Lung microvascular endothelial cell (primary cell): ENCODE results near the gene PRKD1. TPM values are rescaled to one million over a fixed set of nuclear protein-coding genes. Genes with fewer than 3 reads are reported as not detected.
A peak's percentile ranks its signal among the peaks of the same experiment; 100 is the strongest.
"Not testable (repeated sequence)": the region's sequence is repeated elsewhere in the genome, so short reads cannot be mapped to it uniquely, and the experiment has no call there.

Experiments used
- DNase-seq, 2 donors: peaks; one replicate each; pipeline versions ENCODE4 v3.0.0 to v3.0.0-alpha.2; 2010; ENCODE audit warnings: low read depth in 2 of 2
- total RNA-seq: library from RNA; depleted of rRNA; stranded (reverse); fragments of >200 nt; gene quantifications from 2 replicates; pipeline ENCODE4 v1.2.1, GENCODE V29; 2014

PRKD1 gene
- total RNA-seq, 1 donor from 2014 or later, result 8.5 TPM

GRCh38 chr14:29900609-29901350 is 26.9 kb downstream of the PRKD1 start:
- DNase-seq, result no peak

DNA sequence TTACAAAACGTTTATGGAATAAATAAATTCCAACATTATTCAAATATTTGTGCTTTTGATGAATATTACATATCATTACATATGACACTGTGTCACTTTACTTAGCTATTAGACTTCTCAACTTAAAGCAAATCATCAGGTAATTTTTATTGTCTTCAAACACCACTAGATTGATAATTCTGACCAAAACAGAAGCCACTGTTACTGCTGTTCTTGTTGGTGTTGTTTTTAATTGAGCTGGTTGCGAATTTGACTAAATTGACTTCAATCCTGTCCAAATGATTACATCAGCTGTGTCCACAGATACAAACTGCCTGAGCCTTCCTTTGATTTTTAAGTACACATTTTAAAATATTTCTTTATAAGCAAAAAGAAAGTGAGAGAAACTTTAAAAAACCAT is 29.2 kb downstream of the PRKD1 start:
- DNase-seq, result no peak

DNA sequence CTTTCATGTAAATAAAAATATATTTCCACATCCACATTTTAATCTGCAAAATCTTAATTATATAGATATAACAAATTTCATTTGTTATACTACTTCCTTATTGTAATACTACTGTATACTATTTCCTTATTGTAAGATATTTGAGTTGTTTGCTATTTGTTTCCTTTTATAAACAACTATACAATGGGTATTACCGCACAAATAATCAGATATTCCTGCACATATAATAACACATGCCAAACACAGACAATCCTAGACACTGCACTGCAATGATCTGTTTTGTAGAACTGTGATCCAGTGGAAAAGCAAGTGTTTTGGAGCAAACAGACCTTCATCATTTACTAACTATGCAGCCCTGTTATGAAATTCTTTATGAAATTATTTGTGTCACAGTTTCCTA is 30.5 kb downstream of the PRKD1 start:
- no peak for DNase-seq

GRCh38 chr14:29896354-29896821 is 31.3 kb downstream of the PRKD1 start:
- no peak for DNase-seq

DNA sequence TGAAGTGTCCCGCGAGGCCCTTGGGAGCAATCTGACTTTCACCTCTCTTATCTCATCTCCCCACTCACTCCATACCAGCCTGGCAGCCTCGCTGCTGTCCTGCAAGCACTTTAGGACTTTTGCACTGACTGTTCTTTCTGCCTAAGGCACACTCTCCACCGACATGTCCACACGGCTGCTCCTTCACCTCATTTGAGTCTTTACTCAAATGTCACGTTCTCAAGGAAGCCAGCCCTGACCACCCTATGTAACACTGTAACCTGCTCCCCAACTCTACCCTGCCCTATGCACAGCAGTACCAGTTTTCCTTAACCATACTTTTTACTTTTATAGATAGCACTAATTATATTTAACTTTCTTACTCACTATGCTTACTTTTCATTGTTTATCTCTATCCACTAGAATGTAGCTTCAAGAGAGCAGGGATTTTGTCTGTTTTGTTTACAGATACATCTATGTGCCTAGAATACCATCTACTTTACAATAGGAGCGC is 32.0 kb downstream of the PRKD1 start:
- no peak for DNase-seq

GRCh38 chr14:29893989-29894388 is 33.7 kb downstream of the PRKD1 start:
- DNase-seq, result no peak

DNA sequence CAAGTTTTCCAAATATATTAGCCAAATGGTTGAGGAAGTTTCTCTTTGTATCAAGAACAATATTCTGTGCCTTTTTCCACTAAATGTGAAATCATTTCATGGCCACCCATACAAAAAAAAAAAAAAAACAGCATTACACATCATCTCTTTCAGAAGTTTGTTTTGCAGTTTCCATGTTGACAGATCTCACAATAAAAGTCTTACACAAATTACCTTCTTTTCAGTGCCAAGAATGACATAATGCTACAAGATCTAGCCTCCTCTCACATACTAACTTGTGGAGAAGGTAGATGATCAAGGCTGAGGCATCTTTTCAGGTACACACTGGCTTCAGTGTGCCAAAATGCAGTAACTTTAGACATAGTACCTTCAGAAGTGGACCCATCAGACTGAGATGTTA is 35.3 kb downstream of the PRKD1 start:
- DNase-seq, result peak in 1 of 2 donors; percentile 20

DNA sequence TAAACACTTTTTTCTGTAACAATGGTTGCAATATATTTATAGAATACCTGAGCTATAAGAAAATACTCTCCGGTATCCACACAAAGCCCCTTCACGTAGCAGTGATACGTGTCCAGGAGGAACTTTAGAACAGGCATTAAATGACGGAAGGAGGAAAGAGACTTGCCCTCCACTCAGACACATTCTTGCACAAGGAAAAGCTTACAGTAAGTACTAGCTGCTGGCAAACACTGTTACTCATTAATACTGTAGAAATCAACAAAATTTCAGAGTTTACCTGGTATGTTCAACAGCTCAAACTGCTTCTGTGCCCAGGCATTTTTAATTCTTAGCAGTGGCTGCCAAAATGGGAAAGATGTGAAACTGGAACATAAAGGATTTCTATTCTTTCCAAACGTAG is 41.7 kb downstream of the PRKD1 start:
- no peak for DNase-seq

DNA sequence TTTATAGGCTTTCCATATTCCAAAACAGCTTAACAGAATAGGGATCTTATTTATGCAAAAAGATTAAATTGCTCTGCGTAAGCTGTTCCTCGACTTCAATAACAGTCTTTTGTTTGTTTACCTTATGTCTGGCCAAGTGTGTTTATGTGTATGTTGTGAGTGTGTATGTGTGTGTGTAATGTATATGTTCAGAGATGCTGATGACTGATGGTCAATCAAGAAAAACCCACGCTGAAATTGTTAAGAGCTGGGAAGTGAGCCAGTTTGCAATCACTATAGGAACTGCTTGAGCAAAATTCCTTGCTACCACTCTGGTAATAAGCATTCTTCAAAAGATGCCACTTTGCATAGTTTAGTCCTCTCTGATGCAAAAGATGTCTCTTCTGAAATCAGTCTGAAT is 59.6 kb downstream of the PRKD1 start:
- no peak for DNase-seq

GRCh38 chr14:29865299-29865698 is 62.3 kb downstream of the PRKD1 start:
- DNase-seq, result no peak

GRCh38 chr14:29861996-29862395 is 65.7 kb downstream of the PRKD1 start:
- no peak for DNase-seq

GRCh38 chr14:29858299-29858698 is 69.3 kb downstream of the PRKD1 start:
- DNase-seq, result no peak

DNA sequence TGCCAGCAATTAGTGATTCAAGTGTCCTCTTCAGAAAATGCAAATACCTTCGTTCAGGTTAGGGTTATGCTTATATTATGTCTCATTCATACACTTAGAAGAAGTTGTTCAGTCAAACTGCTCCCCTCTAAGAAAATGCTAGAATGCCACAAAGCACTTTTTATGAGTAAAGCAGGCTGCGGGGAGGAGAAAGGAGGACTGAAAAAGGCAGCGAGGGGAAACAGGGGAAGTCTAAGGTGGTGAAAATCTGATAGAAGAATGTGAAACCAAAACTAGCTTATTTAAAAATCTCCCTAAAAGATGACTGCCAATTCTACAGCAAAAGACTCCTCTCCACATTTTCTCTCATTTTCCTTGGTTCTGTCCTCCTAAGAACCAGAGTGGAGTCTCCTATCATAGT is 70.1 kb downstream of the PRKD1 start:
- no peak for DNase-seq

GRCh38 chr14:29856516-29856915 is 71.1 kb downstream of the PRKD1 start:
- DNase-seq, result no peak

- DNase-seq, result not testable (repeated sequence)
Observed at GRCh38 chr14:29853691-29854090, 74.0 kb downstream of the PRKD1 start.

- peak in 1 of 2 donors; percentile 1 for DNase-seq
Observed at GRCh38 chr14:29853272-29853671, 74.4 kb downstream of the PRKD1 start.

DNA sequence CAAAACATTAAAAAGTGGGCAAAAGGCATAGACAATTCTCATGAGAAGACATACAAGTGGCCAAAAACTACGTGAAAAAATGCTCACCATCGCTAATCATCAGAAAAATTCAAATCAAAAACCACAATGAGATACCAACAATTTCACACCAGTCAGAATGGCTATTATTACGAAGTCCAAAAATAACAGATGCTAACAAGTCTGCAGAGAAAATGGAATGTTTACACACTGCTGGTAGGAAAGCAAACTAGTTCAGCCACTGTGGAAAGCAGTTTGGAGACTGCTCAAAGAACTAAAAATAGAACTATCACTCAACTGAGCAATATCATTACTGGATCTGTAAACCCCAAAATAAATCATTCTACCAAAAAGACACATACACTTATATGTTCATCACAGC is 76.2 kb downstream of the PRKD1 start:
- DNase-seq, result no peak

- DNase-seq, result no peak
Observed at GRCh38 chr14:29847056-29847380, 80.6 kb downstream of the PRKD1 start.

- peak; percentile 5 for DNase-seq
Observed at GRCh38 chr14:29846339-29847055, 81.2 kb downstream of the PRKD1 start.

GRCh38 chr14:29843981-29844380 is 83.7 kb downstream of the PRKD1 start:
- no peak for DNase-seq

DNA sequence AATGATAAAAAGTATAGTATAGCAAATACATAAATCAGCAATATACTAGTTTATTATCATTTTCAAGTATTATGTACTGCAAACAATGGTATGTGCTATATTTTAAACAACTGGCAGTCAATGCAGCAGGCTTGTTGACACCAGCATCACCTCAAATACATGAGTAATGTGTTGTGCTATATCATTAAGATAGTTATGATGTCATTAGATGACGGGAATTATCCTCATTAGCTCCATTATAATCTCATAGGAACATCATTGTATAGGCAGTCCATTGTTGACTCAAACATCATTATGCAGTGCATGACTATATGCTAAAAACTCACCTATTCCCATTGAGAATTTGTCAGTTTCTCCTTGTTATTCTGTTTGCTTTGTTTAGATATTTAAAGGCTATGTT is 85.4 kb downstream of the PRKD1 start:
- no peak for DNase-seq

GRCh38 chr14:29840369-29840892 is 87.2 kb downstream of the PRKD1 start:
- DNase-seq, result not testable (repeated sequence)

DNA sequence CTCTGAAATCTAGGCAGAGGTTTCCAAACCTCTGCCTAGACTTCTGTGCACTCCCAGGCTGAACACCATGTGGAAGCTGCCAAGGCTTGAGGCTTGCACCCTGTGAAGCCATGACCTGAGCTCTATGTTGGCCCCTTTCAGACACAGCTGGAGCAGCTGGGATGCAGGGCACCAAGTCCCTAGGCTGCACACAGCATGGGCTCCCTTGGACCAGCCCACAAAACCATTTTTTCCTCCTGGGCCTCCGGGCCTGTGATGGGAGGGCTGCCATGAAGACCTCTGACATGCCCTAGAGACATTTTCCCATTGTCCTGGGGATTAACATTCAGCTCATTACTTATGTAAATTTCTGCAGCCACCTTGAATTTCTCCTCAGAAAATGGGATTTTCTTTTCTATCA is 88.0 kb downstream of the PRKD1 start:
- DNase-seq, result not testable (repeated sequence)
